ENCODE data around the gene TOB1.

TOB1 gene, protein sequence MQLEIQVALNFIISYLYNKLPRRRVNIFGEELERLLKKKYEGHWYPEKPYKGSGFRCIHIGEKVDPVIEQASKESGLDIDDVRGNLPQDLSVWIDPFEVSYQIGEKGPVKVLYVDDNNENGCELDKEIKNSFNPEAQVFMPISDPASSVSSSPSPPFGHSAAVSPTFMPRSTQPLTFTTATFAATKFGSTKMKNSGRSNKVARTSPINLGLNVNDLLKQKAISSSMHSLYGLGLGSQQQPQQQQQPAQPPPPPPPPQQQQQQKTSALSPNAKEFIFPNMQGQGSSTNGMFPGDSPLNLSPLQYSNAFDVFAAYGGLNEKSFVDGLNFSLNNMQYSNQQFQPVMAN

DNA sequence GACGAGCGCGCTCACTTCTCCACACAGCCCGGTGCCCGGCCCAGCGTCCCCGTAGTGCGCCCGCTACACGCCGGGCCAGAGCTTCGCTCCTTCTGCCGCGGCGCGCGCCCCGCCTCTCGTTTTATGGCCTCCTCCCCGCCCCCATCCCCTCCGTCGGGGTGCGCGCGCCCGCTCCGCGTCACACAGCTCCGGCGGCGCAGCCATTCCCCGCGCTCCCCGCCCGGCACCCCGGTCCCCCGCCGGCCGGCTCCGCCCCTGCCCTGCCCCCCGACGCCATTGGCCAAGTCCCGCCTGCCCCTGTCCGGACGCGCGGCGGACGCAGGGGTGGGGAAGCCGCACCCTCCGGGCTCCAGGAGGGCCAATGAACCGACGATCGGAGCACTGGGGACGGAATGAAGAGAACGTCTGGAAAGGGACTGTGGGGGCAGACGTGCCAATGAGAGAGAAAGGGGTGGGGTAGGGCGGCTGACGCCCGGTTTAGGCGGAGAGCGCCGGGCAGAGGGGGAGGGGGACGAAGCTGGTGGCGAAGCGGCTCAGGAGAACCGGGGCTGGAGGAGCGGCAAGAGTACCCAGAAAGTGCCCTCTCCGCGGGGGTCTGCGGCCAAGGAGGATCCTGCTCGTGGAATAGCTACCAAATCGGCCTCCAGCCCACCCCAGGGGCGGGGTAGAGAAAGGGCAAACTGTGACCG lies at the start of gene TOB1:
Gene TOB1, minus strand, starts transcription at position 94 of the 689 bp plus-strand sequence. CDS start 2,337 bp downstream, outside the sequence.
- DNase-seq (ENCODE audit: low spot score) = peak; percentile 94

DNA sequence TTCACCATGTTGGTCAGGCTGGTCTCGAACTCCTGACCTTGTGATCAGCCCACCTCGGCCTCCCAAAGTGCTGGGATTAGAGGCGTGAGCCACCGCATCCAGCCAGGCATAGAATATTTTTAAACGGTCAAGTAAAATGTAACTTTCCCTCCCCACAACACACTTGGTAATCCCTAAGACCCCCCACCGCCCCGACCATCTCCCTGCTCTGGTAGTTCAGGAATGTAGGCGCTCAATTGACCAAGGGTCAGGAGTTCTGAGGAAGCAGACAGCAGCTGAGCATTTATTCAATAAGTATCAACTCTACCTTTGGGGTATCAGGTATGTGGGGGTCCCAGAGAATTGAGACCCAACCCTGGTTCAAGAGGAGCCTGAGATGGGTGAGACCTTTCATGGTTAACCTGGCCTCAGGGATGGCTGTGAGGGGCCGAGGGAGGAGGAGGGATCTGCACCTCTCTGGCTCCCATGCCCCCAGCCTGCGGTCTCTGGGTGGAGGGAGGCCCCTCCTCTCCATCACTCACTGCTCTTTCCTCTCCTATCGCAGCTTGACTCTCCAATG lies 48.4 kb upstream of the TOB1 start:
- no peak for DNase-seq (ENCODE audit: low spot score)

DNA sequence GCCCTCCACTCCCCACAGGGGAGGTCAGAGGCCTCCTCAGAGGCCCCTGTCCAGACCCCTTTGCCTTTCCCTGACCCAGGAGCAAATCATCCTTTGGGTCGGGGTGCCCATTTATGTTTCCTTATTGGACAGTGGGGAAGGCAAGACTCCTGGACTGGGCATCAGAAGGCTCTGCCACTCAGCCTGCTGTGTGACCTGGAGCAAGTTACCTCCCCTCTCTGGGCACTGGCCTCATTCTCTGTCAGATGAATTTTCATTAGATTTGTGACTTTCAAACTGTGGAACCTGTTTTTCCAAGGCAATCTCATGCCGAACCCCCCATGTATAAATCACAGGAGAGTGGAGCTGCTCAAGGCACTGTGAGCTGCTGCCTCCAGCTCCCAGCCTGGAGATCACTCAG lies 47.0 kb upstream of the TOB1 start:
- no peak for DNase-seq (ENCODE audit: low spot score)

DNA sequence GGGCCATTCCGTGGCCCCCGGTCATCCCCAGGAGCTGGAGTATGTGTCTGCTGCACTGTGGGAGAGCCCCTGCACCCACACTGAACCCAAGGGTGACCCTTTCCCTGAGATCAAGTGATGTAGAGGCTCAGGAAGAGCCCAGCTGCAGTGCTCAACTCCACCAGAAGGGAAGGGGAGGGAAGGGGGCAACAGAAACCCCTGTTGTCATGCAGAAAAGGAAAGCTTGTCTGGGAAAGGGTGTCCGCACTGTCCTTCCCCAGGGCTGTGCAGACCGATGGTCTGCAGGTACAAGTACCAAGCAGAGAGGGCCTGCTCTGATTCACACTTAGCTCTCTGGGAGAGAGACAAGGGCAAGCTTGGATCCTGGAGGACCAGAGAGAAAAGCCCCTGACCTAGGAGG lies 45.7 kb upstream of the TOB1 start:
- no peak for DNase-seq (ENCODE audit: low spot score)

DNA sequence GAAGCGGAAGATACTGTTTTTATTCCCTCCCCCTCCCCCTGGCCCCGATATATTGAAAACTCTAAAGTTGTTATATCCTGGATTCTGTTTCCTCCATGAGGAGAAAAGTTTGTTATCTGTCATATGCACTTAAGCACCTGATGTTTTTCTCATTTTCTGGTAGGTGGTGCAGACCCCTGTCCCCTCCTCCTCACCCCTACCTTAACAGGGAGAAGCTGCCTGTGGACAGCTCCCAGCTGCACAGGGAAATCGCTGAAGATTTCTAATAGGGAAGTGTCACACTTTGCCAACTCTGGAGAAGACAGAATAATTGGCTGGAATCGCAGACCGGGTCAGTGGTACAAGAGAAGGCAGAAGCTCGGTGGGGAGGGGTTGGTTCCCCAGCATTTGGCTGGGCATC lies 45.3 kb upstream of the TOB1 start:
- no peak for DNase-seq (ENCODE audit: low spot score)

DNA sequence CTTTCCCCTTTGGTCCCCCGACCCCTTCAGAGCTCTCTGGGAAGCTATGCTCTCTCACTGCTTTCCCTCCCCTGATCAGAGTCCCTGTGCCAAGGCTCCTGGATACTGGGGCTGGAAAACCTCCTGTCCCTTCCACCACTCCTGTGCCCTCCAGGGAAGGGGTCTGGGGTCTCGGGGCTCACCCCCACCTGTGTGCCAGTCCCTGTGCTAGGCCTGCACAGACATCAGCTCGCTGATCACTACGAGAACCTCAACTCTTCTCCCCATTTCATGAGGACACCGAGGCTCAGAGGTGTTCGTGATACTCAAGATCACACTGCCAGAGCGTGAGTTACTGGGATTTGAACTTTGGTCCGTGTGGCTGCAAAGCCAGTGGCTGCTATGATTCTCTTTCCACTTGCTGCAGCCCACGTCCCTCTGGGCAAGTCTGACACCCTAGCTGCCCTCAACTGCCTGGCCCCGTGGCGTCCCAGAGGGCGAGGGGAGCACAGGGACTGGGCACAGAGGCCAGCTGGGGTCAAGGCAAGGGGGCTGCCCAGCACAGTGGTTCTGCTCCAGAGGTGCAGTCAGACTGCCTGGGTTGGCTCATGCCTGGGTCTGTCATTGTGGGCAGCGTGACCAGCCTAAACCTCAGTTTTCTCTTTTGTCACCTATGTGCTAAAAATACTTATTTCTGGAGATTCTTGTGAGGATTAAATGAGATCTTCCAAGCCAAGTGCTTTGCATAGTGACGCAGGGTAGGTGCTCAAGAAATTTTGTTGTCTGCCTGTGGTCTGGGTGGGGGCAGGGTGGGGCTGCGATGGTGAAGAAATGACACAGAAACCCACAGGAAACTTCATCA lies 43.8 kb upstream of the TOB1 start:
- no peak for DNase-seq (ENCODE audit: low spot score)

DNA sequence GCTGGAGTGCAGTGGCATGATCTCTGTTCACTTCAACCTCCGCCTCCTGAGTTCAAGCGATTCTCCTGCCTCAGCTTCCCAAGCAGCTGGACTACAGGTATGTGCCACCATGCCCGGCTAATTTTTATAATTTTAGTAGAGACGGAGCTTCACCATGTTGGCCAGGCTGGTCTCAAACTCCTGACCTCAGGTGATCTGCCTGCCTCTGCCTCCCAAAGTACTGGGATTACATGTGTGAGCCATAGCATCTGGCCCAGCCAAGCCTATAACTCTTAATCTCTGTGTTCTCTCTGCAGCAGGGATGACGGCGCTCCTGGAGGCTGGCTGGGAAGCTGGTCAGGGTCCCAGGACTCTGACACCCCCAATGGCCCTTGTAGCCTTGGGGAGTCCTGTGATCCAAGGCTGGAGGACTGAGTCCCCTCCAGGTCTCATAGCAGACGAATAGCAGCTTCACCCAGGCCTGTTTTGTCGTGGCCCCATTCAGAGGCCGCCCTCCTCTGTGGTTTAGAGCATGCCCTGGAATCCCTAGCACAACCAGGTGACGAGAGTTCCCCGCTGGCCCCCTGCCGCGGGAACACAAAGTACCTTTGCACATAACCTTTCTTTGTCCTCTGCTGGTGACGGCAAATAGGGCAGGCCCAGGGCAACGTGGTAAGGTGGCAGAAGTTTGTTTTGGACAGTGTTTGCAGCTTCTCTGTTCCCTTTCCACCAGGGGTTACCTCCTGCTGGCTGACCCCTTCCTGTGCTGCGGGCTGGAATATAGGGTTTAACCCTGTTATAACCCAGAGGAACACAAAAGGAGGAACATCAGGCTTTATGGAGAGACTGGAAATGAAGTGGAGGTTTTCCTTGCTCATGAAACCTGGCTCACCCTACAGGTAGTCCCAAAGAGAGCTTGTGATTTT lies 43.0 kb upstream of the TOB1 start:
- DNase-seq (ENCODE audit: low spot score) = no peak

DNA sequence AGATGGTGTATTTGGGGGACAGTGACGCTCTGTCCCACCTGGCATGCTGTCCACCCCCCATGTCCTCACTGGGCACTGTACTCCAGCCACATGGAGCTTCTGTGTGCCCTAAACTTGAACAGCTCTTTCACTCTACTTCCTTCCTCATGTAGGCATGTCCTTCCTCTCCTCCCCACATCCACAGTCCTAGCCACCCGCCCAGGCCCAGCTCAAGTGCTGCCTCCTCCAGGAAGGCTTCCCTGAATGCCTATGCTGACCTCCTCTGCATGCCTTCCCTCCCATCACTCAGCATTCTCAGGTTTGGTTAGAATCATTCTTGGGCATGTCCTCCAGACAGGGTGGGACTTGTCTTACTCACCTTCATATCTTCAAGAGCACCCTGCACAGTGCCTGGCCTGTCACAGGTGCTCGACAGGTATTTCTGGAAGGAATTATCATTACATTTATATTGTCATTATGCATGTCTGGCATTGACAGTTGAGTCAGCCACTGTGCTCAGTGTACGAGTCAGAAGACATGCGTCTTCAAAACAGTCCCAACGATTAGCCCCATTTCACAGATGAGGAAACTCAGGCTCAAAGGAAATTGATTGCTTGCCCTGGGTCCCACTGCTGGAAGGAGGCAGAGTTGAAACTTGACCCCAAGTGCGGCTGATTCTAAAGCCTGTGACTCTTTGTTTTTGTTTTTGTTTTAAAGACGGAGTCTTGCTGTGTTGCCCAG lies 42.1 kb upstream of the TOB1 start:
- no peak for DNase-seq (ENCODE audit: low spot score)

DNA sequence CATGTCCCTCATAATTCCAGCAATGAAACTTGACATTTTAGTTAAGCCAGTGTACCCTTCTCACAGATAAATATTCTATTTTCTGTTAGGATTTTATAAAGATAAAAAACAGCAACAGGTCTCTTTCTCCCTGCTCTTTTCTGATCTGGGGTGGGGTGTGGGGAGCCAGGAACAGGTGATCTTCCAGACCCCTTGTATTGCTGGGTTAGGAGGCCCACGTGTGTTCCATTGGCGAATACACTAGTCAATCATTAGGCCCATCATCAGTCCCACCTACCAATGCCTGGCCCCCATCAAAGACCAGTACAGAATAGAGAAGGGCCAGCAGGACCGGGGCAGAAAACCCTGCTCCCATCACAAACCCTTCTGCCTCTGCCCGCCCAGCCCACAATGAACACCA lies 40.3 kb upstream of the TOB1 start:
- no peak for DNase-seq (ENCODE audit: low spot score)

DNA sequence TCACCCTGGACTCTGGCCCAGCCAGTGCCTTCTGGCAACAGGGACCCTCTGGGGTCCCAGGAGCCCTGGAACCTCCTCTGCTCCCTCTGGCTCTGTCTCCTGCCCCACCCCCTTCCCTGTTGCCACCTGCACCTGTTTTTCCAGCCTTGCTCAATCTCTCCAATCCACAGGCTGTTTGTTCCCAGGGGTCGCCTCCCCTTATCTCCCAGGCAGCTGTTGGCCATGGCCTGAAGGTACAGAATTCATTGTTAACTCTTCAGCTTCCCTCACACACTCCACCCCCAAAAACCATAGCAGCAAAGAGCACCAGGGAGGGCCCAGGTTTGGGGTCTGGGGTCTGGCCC lies 39.3 kb upstream of the TOB1 start:
- DNase-seq (ENCODE audit: low spot score) = no peak

DNA sequence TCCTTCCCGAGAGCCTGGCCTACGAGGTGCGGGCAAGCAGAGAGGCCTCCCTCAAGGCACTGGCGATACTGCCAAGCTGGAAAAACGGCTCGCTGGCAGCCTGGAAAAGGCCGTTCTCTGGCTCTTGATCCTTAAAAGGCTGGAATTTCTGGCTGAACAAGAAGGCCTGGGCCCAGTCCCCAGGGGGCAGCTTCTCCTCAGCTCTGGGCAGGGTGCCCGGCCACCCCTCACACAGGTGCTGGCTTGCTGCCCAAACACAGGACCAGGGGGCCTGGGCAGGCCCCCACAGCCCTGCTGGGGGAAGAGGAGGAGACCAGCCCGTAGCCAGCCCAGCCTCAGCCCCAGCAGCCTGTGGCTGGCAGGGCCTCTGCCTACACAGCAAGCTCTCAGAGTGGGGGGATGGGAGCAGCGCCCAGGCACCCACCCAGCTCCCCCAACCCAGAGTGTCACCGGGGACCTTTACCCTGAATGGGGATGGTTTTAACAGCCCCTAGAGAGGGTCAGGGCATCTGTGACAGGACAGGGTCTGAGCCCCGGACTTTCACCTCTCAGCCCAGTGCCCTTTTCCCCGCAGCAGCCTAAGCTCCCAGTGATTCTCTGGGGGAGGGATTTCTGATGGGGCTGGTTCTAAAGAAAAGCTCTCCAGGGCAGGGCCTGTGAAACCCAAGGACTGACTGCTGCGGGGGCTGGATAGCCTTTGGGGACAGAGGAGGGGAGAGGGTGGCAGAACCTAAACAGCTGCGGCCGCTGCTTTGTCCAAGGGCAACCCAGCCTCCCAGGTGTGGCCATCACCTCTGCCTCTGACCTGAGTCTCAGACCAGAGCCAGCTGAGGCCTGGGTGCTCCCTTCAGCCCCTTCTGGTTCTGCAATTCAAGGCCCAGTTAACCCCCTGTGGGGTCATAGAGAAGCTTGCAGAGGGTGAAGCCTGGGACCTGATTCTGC lies 38.6 kb upstream of the TOB1 start:
- DNase-seq (ENCODE audit: low spot score) = no peak

DNA sequence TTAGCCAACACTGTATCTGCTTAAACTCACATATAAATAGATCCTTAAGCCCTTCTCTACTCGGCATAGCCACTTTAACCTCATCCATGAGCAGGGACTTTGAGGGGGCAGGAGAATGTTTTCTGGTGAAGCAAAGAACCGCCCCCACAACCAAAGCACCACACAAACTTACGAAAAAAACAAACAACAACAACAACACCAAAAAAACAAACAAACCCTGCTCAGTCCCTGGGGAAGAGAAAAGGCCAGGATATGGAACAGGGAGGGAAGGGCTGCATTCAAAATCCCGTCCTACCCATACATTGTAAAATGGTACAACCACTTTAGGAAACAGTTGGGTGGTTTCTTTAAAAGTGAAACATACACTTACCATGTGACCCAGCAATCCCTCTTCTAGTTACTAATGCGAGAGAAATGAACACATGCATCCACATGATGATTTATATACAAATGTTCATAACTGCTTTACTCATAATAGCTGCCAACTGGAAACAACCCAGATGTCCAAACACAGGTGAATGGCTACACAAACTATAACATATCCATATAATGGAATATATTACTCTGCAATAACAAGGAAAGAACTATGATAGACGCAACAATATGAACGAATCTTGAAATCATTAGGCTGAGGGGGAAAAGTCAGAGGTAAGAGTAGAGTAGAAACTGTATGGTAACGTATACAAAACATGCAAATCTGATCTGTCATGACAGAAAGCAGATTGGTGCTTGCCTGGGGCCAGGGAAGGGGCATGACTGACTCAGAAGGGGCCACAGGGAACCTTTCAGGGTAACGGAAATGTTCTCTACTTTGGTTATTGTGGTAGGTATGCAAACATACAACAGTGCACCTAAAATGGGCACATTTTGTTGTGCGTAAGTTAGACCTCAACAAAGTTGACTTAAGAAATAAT lies 37.7 kb upstream of the TOB1 start:
- DNase-seq (ENCODE audit: low spot score) = no peak

DNA sequence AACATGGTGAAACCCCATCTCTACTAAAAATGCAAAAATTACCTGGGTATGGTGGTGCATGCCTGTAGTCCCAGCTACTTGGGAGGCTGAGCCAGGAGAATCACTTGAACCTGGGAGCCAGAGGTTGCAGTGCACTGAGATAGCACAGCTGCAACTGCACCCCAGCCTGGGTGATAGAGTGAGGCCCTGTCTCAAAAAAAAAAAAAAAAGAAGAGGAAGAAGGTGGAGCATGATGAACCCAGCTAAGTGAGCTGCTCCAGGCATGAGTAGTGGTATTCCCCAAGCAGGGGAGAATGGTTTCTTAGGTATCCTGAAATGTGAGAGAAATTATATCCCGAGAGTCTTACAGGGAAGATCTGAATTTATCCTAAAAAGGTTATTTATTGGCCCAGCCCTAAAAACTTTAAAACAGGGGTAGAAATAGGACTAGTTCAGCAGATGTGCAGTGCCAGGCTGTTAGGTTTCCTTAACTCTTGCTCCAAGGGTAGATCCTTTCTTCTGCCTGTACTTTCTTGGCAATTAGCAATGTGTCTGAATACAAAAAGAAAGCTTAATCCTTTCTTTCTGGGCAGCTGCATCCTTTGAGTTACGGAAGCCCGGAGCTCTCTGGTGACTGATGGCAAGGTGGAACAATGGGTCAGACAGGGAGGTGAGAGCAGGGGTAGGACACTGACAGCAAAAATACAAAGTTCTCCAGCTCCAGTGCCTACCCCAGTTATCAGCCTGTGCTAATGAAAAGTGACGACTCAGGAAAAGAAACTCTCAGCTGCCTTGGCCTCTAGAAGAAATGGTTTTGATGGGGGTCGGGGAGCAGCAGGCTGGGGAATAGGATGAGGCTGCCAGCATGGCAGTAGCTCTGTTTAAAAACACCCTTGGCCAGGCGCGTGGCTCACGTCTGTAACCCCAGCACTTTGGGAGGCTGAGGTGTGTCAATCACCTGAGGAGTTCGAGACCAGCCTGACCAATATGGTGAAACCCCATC lies 36.5 kb upstream of the TOB1 start:
- no peak for DNase-seq (ENCODE audit: low spot score)

DNA sequence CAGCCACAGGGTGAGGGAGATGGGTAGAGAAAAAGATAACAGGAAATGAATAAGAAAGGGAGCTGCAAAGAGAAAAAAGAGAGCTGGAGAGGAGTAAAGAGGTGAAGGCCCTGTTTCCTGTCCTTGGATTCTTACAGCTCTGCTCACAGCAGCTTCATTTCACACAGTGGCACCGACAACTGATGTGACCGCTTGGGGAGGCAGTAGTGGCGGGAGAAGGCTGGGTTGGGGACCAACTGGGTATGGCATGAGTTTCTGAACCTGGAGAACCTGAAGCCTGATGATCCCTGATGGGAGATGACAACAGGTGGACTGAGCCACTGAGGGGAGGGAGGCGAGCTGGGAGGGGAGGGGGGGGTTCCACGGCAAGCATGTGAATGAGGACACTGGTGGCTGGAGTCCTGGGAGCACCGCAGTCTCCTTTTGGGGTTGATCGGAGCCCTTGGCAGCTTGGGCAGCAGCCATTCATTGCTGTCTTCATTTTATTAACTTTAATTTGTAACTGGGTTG lies 34.3 kb upstream of the TOB1 start:
- no peak for DNase-seq (ENCODE audit: low spot score)

DNA sequence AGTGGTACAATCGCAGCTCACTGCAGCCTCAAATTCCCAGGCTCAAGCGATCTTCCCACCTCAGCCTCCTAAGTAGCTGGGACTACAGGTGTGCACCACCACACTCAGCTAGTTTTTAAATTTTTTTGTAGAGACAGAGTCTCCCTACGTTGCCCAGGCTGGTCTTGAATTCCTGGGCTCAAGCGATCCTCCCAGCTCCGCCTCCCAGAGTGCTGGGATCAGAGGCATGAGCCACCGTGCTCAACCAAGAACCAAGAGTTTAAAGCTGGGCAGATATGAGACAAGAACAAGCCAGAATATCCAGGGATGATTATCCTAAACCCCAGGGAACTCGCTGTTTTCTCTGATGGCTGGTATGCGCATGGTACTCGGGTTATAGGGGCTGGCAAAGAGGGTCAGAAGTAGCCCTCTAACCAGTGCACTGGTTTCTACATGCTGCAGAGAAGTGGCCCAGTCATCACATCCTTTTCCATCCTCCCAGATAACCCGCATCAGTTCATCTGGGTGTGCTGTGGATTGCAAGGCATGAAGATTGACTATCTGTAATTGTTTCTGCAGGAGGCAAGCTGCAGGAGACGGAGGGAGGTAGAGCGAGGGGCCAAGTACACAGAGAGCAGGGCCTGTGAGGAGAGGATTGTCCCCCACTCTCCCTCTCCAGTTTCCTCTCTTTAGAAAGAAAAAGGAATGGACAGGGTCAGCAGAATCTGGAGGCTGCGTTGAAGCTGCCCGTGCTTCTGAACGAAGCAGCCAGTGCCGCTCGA lies 33.6 kb upstream of the TOB1 start:
- no peak for DNase-seq (ENCODE audit: low spot score)

DNA sequence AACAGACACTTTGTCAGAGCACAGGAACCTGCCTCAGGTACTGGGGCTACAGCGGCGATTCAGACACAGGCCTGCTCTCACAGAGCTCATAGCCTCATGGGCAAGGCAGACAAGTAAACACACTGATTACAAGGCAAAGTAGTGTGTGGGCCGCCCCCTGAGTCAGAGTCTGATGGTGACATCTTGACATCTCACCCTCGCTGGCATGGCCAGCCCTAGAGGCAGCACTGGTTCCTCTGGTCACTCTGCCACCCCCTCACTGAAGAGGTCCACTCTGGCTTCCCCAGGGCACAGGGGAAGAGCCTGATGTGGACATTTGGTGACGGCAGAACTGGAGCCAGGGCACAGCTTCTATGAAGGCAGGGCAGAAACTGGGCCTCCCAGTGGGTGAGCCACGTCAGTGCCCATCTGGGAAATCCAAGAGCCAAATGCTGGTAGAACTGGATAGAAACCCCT lies 32.9 kb upstream of the TOB1 start:
- DNase-seq (ENCODE audit: low spot score) = no peak
